GM12878 (cell line): Measurements from ENCODE around the gene EML1. TPM values are rescaled to one million over a fixed set of nuclear protein-coding genes. Genes with fewer than 3 reads are reported as not detected.

Experiments used
- ATAC-seq: fragments of 200-7000 bp; cut with Tn5 transposase; 3 replicates; pipeline ENCODE4 v1.9.1; 2020; ENCODE audit warnings: mild to moderate bottlenecking, moderate library complexity
- BruUV-seq: library from RNA; stranded (reverse); fragments of 400-500 nt; replicated peaks from 2 replicates; lab custom pipeline; 2021; lab: Mats Ljungman, UMichigan
- CTCF ChIA-PET: fragments of 300-600 bp; sonication (Branson Sonifier 250); formaldehyde crosslinking; extraction: SDS; loops from one replicate; lab custom pipeline; 2021; ENCODE audit warnings: inconsistent platforms; lab: Yijun Ruan, JAX
- POLR2A ChIA-PET: fragments of 350-600 bp; formaldehyde crosslinking; extraction: SDS; loops from one replicate; lab custom pipeline; 2021; ENCODE audit warnings: inconsistent platforms; lab: Charles Lee
- RAD21 ChIA-PET: fragments of 300-600 bp; sonication (Branson Sonifier 250); formaldehyde crosslinking; loops from one replicate; lab custom pipeline; 2023; ENCODE audit warnings: antibody characterized with exemption; ENCODE audit not compliant: unreplicated experiment; lab: Charles Lee
- SMC1A ChIA-PET: fragments of 300-600 bp; sonication (Branson Sonifier 250); formaldehyde crosslinking; loops from one replicate; lab custom pipeline; 2023; ENCODE audit not compliant: unreplicated experiment, uncharacterized antibody; lab: Charles Lee
- DNase-seq: peaks from one replicate; pipeline ENCODE4 v3.0.0-alpha.2; 2011; ENCODE audit warnings: low read depth, low spot score
- FAIRE-seq: peaks from 3 replicates; lab custom pipeline; 2011; peaks lifted over from hg19 to GRCh38; lab: Jason Lieb, UNC
- H2AFZ ChIP-seq: 2 replicates; pipeline ENCODE4 v1.6.0; 2011; ENCODE audit warnings: low read depth, low read length, control low read depth; ENCODE audit not compliant: control insufficient read depth
- H3K27ac ChIP-seq: 2 replicates; pipeline ENCODE4 v1.5.1; 2011; ENCODE audit warnings: control low read depth; ENCODE audit not compliant: control insufficient read depth, insufficient read depth
- H3K27me3 ChIP-seq, 2 experiments: replicated peaks in 1 of 2; 2 replicates each; pipeline versions ENCODE4 v1.6.0 to v1.6.1; 2011; ENCODE audit warnings: low read length in 1 of 2; ENCODE audit not compliant: control insufficient read depth in 2 of 2, insufficient read depth in 2 of 2
- H3K36me3 ChIP-seq, 2 experiments: 2 replicates each; pipeline ENCODE4 v1.5.1; 2011; ENCODE audit warnings: low read length in 1 of 2; ENCODE audit not compliant: control insufficient read depth in 2 of 2, insufficient read depth in 2 of 2
- H3K4me1 ChIP-seq: 2 replicates; pipeline ENCODE4 v1.6.1; 2011; ENCODE audit warnings: mild to moderate bottlenecking, low read length, moderate library complexity, mixed read lengths; ENCODE audit not compliant: control insufficient read depth, insufficient read depth
- H3K4me2 ChIP-seq: 2 replicates; pipeline ENCODE4 v1.6.0; 2011; ENCODE audit warnings: control low read depth; ENCODE audit not compliant: control insufficient read depth, insufficient read depth
- H3K4me3 ChIP-seq: fragments of 200-600 bp; sonication (generic); 2 replicates; pipeline ENCODE4 v1.5.1; 2016
- H3K79me2 ChIP-seq: 2 replicates; pipeline ENCODE4 v1.6.0; 2011; ENCODE audit warnings: low read length; ENCODE audit not compliant: control insufficient read depth, insufficient read depth
- H3K9ac ChIP-seq: 2 replicates; pipeline ENCODE4 v1.8.0; 2011; ENCODE audit warnings: low read length, control low read depth, mixed read lengths; ENCODE audit not compliant: control insufficient read depth, insufficient read depth
- H3K9me3 ChIP-seq: replicated peaks from 3 replicates; pipeline ENCODE4 v1.5.1; 2011; ENCODE audit warnings: mild to moderate bottlenecking, low read length; ENCODE audit not compliant: control insufficient read depth, insufficient read depth
- H4K20me1 ChIP-seq: 2 replicates; pipeline ENCODE4 v1.6.0; 2011; ENCODE audit not compliant: control insufficient read depth, insufficient read depth
- BRCA1 ChIP-seq: IDR thresholded peaks from 2 replicates; pipeline ENCODE4 v1.6.1; 2011; ENCODE audit warnings: low read depth, low read length, improper control_type of control experiment
- CBX5 ChIP-seq: sonication (generic); IDR thresholded peaks from 2 replicates; pipeline ENCODE4 v1.6.1; 2016; ENCODE audit warnings: low read depth, moderate library complexity, mild to moderate bottlenecking, inconsistent platforms
- MEF2A ChIP-seq: IDR thresholded peaks from 2 replicates; pipeline ENCODE4 v1.6.1; 2011; ENCODE audit warnings: low read depth, mild to moderate bottlenecking, low read length, moderate library complexity; ENCODE audit not compliant: insufficient read depth
- POLR2AphosphoS5 ChIP-seq: IDR thresholded peaks from 2 replicates; pipeline ENCODE4 v1.6.1; 2011; ENCODE audit warnings: mild to moderate bottlenecking, low read length, inconsistent platforms
- TCF3 ChIP-seq: IDR thresholded peaks from 2 replicates; pipeline ENCODE4 v1.6.1; 2012; ENCODE audit warnings: low read depth, mild to moderate bottlenecking, low read length, borderline replicate concordance; ENCODE audit not compliant: insufficient read depth
- WRNIP1 ChIP-seq: IDR thresholded peaks from 2 replicates; pipeline ENCODE4 v1.6.1; 2011; ENCODE audit warnings: low read depth, low read length, improper control_type of control experiment, borderline replicate concordance
- WGBS: methylation state at CpG from one replicate; pipeline ENCODE4 v1.1.6; 2016; ENCODE audit warnings: low lambda C conversion rate; ENCODE audit not compliant: insufficient replicate concordance, insufficient coverage; ENCODE audit errors: missing lambda C conversion rate; 5-methylcytosine and 5-hydroxymethylcytosine counted together
- in situ Hi-C: fragments of 300-500 bp; cut with MboI; formaldehyde crosslinking; loops from 9 replicates; pipeline ENCODE4 v1.14.3; 2018; ENCODE audit warnings: mixed read lengths
- intact Hi-C: fragments of 100-400 bp; cut with micrococcal nuclease; formaldehyde crosslinking; loops from one replicate; pipeline ENCODE4 v1.14.2; 2022; ENCODE audit not compliant: unreplicated experiment
- polyA plus RNA-seq, 11 experiments: library from polyadenylated mRNA; depleted of rRNA in 4 of 11; unstranded in 6 of 11; stranded (reverse) in 5 of 11; fragments of >200 nt; fragmentation: Nextera tagmentation in 4 of 11; fragmentation: Illumina TruSeq in 1 of 11; extraction: Ambion mirVana in 4 of 11; extraction: Trizol in 1 of 11; gene quantifications; 1 replicate in 1 of 11; 2 replicates in 10 of 11; pipeline versions ENCODE4 v1.2.1 to v1.2.3, GENCODE V29; 2011 to 2016; ENCODE audit warnings: inconsistent platforms in 2 of 11, missing spikeins in 2 of 11, low read depth in 1 of 11
- total RNA-seq, 4 experiments: library from RNA; depleted of rRNA in 3 of 4; stranded (reverse); fragments of >200 nt in 3 of 4; fragmentation: Illumina TruSeq in 1 of 4; extraction: Trizol in 1 of 4; gene quantifications; 2 replicates each; pipeline versions ENCODE4 v1.2.1 to v1.2.3, GENCODE V29; 2013 to 2021
- TF ChIP-seq, protein P1 (sequence below): fragments of 450-650 bp; IDR thresholded peaks from 2 replicates; pipeline ENCODE4 v1.6.1; 2017; ENCODE audit warnings: mild to moderate bottlenecking, low read depth, inconsistent platforms; ENCODE audit not compliant: poor library complexity, severe bottlenecking

EML1 gene
- total and polyA plus RNA-seq, 10 of the 15 experiments (the other 5 are each of a cell fraction or from before 2014, with no cell fraction given), result 0.05 to 3.4 (median 0.11) TPM; not detected in 3

DNA sequence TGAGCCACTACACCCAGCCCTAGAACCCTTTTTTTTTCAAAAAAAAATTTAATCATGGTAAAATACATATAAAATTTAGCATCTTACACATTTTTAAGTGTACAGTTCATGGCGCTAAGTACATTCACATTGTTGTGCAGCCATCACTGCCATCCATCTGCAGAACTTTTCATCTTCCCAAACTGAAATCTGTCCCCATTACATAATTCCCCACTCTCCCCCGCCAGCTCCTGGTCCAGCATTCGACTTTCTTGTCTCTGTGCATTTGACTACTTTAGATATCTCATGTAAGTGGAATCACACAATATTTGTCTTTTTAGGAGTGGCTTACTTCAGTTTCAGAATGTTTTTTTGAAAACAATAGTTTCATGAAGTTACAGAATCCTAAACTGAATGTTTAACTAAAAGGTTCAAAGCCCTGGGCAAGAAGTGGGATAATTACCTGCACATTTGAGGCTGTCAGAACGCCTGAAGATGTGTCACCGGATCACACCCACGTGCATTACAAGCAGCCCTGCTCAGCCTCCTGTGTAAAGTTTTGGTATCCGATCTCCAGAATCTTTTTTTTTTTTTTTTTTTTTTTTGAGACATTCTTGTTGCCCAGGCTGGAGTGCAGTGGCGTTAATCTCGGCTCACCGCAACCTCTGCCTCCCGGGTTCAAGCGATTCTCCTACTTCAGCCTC lies 12.7 kb downstream of the EML1 start:
- no peak for FAIRE-seq
- Histone ChIP-seq H2AFZ (no peak overlapping the region), H3K4me1 (no peaks in the 10 kb centered on the region), H3K79me2 (no peaks in the 10 kb centered on the region), H3K4me2 (no peak overlapping the region), H3K27me3 (peaks cover 2 to 8% of the 10 kb centered on the region in 2 experiments; a peak in 3 of 4 replicates), H3K36me3 (no peaks in the 10 kb centered on the region), H3K9me3 (no peaks in the 10 kb centered on the region), H3K9ac (no peak overlapping the region), H3K4me3 (no peak overlapping the region), H4K20me1 (no peaks in the 10 kb centered on the region), H3K27ac (no peak overlapping the region)
- in situ Hi-C loops, result no loop called here
- SMC1A ChIA-PET, result interaction anchor here (0.7 kb wide), 1 partner anchor 151 kb away, joined by 3 read pairs; no protein-coding TSS in a partner anchor
- BruUV-seq, result no TSS peak
- TF ChIP-seq POLR2AphosphoS5, result no peak
- TF ChIP-seq MEF2A, result no peak
- no peak for TF ChIP-seq WRNIP1
- TF ChIP-seq, protein P1, sequence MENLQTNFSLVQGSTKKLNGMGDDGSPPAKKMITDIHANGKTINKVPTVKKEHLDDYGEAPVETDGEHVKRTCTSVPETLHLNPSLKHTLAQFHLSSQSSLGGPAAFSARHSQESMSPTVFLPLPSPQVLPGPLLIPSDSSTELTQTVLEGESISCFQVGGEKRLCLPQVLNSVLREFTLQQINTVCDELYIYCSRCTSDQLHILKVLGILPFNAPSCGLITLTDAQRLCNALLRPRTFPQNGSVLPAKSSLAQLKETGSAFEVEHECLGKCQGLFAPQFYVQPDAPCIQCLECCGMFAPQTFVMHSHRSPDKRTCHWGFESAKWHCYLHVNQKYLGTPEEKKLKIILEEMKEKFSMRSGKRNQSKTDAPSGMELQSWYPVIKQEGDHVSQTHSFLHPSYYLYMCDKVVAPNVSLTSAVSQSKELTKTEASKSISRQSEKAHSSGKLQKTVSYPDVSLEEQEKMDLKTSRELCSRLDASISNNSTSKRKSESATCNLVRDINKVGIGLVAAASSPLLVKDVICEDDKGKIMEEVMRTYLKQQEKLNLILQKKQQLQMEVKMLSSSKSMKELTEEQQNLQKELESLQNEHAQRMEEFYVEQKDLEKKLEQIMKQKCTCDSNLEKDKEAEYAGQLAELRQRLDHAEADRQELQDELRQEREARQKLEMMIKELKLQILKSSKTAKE, result no peak
- TF ChIP-seq BRCA1, result no peak
- TF ChIP-seq TCF3, result no peak
- no peak for TF ChIP-seq CBX5
- CTCF ChIA-PET, result interaction anchor here (0.9 kb wide), 1 partner anchor 31 kb away, joined by 5 read pairs; no protein-coding TSS in a partner anchor
- DNase-seq, result no peak
- WGBS, result 31% methylated on average over 7 of the region's 12 CpGs
- POLR2A ChIA-PET, result no interaction called here
- intact Hi-C loops, result no loop called here
- no peak for ATAC-seq
- RAD21 ChIA-PET, result no interaction called here
